Measurements from ENCODE around the gene NR1H2.

The NR1H2 gene

GRCh38 chr19:50399368-50399745 lies 23.1 kb downstream of the NR1H2 start:
- no peak for DNase-seq

- no peak for DNase-seq
These were observed 25.6 kb downstream of the NR1H2 start for GRCh38 chr19:50401605-50402450.

- DNase-seq: no peak
These were observed 26.5 kb downstream of the NR1H2 start for GRCh38 chr19:50402544-50403301.

GRCh38 chr19:50406156-50406820 lies 30.0 kb downstream of the NR1H2 start:
- DNase-seq: no peak

GRCh38 chr19:50406829-50407228 lies 30.6 kb downstream of the NR1H2 start:
- no peak for DNase-seq

GRCh38 chr19:50409347-50409746 lies 33.1 kb downstream of the NR1H2 start:
- no peak for DNase-seq

- DNase-seq: no peak
These were observed 33.9 kb downstream of the NR1H2 start for GRCh38 chr19:50410109-50410508.

- DNase-seq: no peak
These were observed 36.2 kb downstream of the NR1H2 start for GRCh38 chr19:50412419-50412818.

- DNase-seq: no peak
These were observed 36.8 kb downstream of the NR1H2 start for GRCh38 chr19:50413096-50413495.

- no peak for DNase-seq
These were observed 37.3 kb downstream of the NR1H2 start for GRCh38 chr19:50413531-50413930.

- peak in 39 of 56 donors; percentile 0 to 69 (median 15) for DNase-seq
These were observed 38.8 kb downstream of the NR1H2 start for GRCh38 chr19:50414864-50415660.

- peak in 1 of 56 donors; percentile 18 for DNase-seq
These were observed 39.4 kb downstream of the NR1H2 start for GRCh38 chr19:50415661-50416033.

GRCh38 chr19:50416034-50416977 lies 40.0 kb downstream of the NR1H2 start:
- DNase-seq: no peak

- DNase-seq: no peak
These were observed 41.1 kb downstream of the NR1H2 start for GRCh38 chr19:50417111-50418081.

- DNase-seq: peak in 1 of 56 donors; percentile 3
These were observed 42.1 kb downstream of the NR1H2 start, which contains the start of gene SPIB for GRCh38 chr19:50418176-50419021. TSS of gene SPIB (plus strand) at chr19:50418938. CDS start at chr19:50418963, 25 bp downstream.

- no peak for DNase-seq
These were observed 42.8 kb downstream of the NR1H2 start for GRCh38 chr19:50419022-50419579.

- no peak for DNase-seq
These were observed 43.4 kb downstream of the NR1H2 start for GRCh38 chr19:50419580-50420035.

All from nucleus accumbens (tissue), 56 donors.